K562 (cell line): ENCODE measurements around the gene FGF12.

Source experiments
- ARNT ChIP-seq, 2 experiments: fragments of 450-650 bp; IDR thresholded peaks; 2 replicates each; pipeline ENCODE4 v1.6.1; 2016; ENCODE audit warnings: mild to moderate bottlenecking in 1 of 2
- BHLHE40 ChIP-seq: IDR thresholded peaks from 2 replicates; pipeline ENCODE4 v1.6.1; 2011; ENCODE audit warnings: low read length, improper control_type of control experiment
- GABPB1 ChIP-seq: sonication (generic); formaldehyde crosslinking; IDR thresholded peaks from 2 replicates; pipeline ENCODE4 v1.8.0; 2022; ENCODE audit warnings: mild to moderate bottlenecking, missing genetic modification reagents
- PHF21A ChIP-seq: fragments of 450-650 bp; IDR thresholded peaks from 2 replicates; pipeline ENCODE4 v1.6.1; 2017; ENCODE audit warnings: low read depth, borderline replicate concordance
- TRIM24 ChIP-seq, 2 experiments: fragments of 450-650 bp; IDR thresholded peaks; 2 replicates each; pipeline ENCODE4 v1.6.1; 2016
- TF ChIP-seq, protein P1 (sequence below), 2 experiments: fragments of 450-650 bp in 1 of 2; sonication (generic) in 1 of 2; formaldehyde crosslinking in 1 of 2; IDR thresholded peaks; 2 replicates each; pipeline versions ENCODE4 v1.7.1 to v1.9.0; 2016 to 2022; ENCODE audit warnings: inconsistent platforms in 1 of 2, mild to moderate bottlenecking in 1 of 2, missing genetic modification reagents in 1 of 2
- TF ChIP-seq, protein P2 (sequence below): fragments of 250-450 bp; sonication (Bioruptor Pico); IDR thresholded peaks from 2 replicates; pipeline ENCODE4 v1.5.0; 2020; ENCODE audit warnings: mild to moderate bottlenecking

DNA sequence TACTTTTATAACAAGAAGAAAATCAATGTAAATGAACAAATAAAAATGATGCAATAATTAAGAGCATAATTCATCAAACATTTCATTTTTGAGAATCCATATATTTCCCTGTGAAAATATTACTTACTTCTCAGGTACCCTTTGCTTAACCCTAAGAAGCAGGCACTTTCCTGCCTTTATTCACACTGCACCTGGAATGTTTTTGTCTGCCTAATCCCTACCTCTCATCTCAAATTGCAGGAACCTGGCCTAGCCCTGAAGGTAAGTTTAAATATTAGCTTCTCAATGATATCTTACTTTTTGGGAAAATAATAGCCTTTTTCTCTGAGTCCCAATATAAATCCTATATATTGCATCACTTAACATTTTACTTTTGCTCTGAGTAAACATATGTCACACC lies 559.1 kb downstream of the FGF12 start:
- TF ChIP-seq GABPB1 (CRISPR knock-in tag) (no peak), ARNT (IDR thresholded peaks at IDR 0.05) (no peak), PHF21A (no peak), BHLHE40 (no peak), TRIM24 (IDR thresholded peaks at IDR 0.05) (no peak)
- TF ChIP-seq, protein P1, sequence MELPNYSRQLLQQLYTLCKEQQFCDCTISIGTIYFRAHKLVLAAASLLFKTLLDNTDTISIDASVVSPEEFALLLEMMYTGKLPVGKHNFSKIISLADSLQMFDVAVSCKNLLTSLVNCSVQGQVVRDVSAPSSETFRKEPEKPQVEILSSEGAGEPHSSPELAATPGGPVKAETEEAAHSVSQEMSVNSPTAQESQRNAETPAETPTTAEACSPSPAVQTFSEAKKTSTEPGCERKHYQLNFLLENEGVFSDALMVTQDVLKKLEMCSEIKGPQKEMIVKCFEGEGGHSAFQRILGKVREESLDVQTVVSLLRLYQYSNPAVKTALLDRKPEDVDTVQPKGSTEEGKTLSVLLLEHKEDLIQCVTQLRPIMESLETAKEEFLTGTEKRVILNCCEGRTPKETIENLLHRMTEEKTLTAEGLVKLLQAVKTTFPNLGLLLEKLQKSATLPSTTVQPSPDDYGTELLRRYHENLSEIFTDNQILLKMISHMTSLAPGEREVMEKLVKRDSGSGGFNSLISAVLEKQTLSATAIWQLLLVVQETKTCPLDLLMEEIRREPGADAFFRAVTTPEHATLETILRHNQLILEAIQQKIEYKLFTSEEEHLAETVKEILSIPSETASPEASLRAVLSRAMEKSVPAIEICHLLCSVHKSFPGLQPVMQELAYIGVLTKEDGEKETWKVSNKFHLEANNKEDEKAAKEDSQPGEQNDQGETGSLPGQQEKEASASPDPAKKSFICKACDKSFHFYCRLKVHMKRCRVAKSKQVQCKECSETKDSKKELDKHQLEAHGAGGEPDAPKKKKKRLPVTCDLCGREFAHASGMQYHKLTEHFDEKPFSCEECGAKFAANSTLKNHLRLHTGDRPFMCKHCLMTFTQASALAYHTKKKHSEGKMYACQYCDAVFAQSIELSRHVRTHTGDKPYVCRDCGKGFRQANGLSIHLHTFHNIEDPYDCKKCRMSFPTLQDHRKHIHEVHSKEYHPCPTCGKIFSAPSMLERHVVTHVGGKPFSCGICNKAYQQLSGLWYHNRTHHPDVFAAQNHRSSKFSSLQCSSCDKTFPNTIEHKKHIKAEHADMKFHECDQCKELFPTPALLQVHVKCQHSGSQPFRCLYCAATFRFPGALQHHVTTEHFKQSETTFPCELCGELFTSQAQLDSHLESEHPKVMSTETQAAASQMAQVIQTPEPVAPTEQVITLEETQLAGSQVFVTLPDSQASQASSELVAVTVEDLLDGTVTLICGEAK (IDR thresholded peaks at IDR 0.05) = no peak
- TF ChIP-seq, protein P1 (CRISPR knock-in tag; IDR thresholded peaks at IDR 0.05) = no peak
- TF ChIP-seq, protein P2, sequence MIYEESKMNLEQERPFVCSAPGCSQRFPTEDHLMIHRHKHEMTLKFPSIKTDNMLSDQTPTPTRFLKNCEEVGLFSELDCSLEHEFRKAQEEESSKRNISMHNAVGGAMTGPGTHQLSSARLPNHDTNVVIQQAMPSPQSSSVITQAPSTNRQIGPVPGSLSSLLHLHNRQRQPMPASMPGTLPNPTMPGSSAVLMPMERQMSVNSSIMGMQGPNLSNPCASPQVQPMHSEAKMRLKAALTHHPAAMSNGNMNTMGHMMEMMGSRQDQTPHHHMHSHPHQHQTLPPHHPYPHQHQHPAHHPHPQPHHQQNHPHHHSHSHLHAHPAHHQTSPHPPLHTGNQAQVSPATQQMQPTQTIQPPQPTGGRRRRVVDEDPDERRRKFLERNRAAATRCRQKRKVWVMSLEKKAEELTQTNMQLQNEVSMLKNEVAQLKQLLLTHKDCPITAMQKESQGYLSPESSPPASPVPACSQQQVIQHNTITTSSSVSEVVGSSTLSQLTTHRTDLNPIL (CRISPR knock-in tag) = no peak
